Tibial nerve (tissue), 4 donors: Measurements from ENCODE around the gene ATXN7L1.

Experiments
- CTCF ChIP-seq, 5 experiments: fragments of 200-600 bp in 3 of 5; fragments of 450-650 bp in 2 of 5; sonication (generic) in 3 of 5; IDR thresholded peaks; one replicate each; pipeline ENCODE4 v1.5.1; 2016 to 2019; ENCODE audit warnings: antibody characterized with exemption in 5 of 5, mild to moderate bottlenecking in 3 of 5, moderate library complexity in 2 of 5
- EP300 ChIP-seq, 2 donors: sonication (generic); formaldehyde crosslinking; IDR thresholded peaks; one replicate each; pipeline ENCODE4 v1.6.1; 2017; ENCODE audit warnings: antibody characterized with exemption in 2 of 2, mild to moderate bottlenecking in 1 of 2
- POLR2A ChIP-seq, 2 donors: fragments of 450-650 bp; IDR thresholded peaks; one replicate each; pipeline ENCODE4 v1.6.1; 2017; ENCODE audit warnings: antibody characterized with exemption in 2 of 2, mild to moderate bottlenecking in 2 of 2, moderate library complexity in 2 of 2

GRCh38 chr7:105872491-105872890 is 3.9 kb downstream of the ATXN7L1 start:
- TF ChIP-seq CTCF (IDR thresholded peaks at IDR 0.05), result no peak
- no peak for TF ChIP-seq EP300 (IDR thresholded peaks at IDR 0.05)
- no peak for TF ChIP-seq POLR2A (IDR thresholded peaks at IDR 0.05)
